ENCODE results near the gene NRGN.

- TF ChIP-seq CTCF (IDR thresholded peaks at IDR 0.05 in 4 of 5, conservative IDR thresholded peaks at IDR 0.05 in 1 of 5) (no peak), POLR2A (IDR thresholded peaks at IDR 0.05) (no peak)
These were observed 29.2 kb downstream of the NRGN start for GRCh38 chr11:124768914-124769313.
